Medulla oblongata (tissue), 1 donor: ENCODE data around the gene PTP4A1.

ENCODE experiments used
- DNase-seq: peaks from one replicate; pipeline ENCODE4 v3.0.0-alpha.2; 2015; ENCODE audit errors: extremely low spot score

PTP4A1 gene

GRCh38 chr6:63556369-63556768 lies 15.9 kb upstream of the PTP4A1 start:
- no peak for DNase-seq

GRCh38 chr6:63558278-63558677 lies 14.0 kb upstream of the PTP4A1 start:
- DNase-seq, result no peak

DNA sequence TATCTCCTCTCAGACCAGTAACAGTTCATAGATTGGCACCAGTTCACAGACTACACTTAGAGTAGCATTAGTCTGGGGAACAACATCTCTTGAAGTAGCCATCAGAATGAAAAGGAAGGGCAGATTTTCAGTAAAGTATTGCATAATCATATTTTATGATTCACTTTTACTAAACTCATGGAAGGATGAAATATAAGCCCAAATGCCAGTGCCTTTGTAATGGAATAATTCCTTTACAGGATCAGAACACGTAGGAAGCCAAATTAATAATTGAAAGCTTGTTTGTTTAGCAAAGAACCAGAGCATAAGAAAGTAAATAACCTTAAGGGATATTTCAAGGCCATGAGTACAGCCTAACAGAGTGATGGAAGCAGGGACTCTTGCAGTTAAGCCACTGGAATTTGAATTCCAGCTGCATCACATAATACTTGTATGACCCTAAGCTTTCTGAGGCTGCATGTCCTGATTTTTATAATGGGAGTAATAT lies 11.4 kb upstream of the PTP4A1 start:
- DNase-seq, result no peak

DNA sequence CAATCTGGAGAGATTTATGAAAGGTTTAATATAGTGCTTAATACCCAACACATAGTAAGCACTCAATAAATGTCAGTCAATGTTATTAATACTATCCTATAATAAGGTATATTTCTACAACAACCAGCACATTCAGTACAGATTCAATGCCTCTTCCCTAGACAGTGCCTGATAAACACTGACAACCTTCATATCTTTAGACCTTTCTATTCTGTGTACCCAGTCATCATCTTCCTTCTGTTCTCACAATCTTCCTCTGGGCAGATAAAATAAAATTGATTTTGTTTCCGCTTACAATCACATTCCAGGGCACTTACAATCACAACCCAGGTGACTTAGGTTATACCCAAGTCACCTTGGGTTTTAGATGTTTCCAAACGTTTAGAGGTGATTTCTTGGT lies 11.0 kb upstream of the PTP4A1 start:
- no peak for DNase-seq

DNA sequence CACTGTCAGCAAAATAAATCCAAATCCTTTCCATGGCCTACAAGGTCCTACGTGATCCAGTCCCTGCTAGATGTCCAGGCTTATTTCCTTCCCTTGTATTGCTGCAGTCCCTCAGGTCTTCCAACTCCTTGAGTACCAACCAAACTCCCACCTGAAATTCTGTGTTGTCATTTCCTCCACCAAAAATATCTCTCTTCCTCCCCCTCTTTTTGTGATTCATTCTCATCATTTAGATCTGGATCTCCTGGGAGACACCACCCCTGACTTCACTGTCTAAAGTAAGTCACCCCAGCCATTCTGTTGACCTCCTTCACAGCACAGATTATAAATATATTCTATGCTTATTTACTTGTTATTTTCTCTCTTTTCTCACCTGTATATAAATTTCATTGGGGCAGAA lies 9.0 kb upstream of the PTP4A1 start:
- DNase-seq, result no peak

- DNase-seq, result no peak
Measured at GRCh38 chr6:63565058-63565726, 7.1 kb upstream of the PTP4A1 start.

GRCh38 chr6:63565727-63566596 lies 6.3 kb upstream of the PTP4A1 start:
- DNase-seq, result no peak

DNA sequence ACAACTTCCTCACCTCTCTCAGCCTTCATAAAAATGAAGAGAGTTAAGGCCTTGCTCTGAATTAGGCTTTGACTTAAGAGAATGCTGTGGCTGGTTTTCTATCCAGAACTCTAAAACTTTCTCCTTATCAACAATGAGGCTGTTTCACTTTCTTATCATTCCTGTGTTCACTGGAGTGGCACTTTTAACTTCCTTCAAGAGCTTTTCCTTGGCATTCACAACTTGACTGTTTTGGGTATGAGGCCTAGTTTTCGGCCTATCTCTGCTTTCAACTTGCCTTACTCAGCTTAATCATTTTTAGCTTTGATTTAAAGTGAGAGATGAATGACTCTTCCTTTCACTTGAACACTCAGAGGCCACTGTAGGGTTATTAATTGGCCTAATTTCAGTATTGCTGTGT lies 4.3 kb upstream of the PTP4A1 start:
- no peak for DNase-seq

GRCh38 chr6:63571361-63572043 lies 778 bp upstream of the PTP4A1 start:
- no peak for DNase-seq

DNA sequence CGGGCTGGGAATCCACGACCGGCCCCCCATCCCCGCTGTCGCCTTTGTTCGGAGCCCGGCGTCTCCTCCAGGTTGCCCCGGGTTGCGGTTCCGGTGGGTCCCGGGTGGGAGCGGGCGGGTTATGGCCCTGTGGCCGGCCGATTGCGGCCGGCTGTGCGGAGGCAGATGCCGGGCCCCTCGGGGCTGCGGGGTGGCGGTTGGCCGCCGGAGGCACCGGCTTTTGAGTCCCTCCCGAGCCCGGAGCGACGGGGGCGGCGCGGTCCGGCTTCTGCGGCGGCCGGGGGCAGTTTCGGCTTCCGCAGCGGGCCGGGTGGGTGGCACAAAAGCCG lies 431 bp downstream of the PTP4A1 start:
- no peak for DNase-seq

- peak; percentile 85 for DNase-seq
Measured at GRCh38 chr6:63573076-63573898, 1.0 kb downstream of the PTP4A1 start.

DNA sequence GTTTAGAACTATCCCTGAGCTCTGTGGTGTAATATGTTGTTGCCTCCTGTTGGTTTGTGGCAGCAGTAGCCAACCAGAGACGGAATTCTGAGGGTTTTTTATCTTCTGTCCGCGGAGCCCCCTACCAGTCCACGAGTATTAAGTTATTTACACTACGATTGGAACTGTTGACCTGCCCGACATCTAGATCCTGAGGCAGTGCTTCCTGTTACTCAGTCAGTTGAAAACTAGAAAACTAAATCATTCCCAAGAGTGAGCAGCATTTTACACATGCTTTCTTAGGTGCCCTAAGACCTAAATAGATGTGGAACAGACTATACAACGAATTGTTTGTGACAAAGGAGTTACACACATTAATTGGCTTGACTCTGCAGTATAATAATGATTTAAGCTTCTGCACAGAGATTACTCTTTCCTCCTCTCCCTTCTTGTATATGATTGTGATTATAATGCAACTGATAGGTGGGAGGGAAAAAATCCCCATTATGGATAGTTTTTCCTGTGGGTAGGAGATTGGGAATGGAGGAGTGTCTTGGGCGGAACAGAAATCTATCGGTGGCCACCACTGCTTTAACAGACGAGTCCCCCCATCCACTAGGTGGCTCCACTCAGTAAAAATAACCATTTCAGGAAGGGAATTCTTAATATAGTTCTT lies 1.7 kb downstream of the PTP4A1 start:
- peak; percentile 60 for DNase-seq

GRCh38 chr6:63574554-63574900 lies 2.2 kb downstream of the PTP4A1 start:
- DNase-seq, result no peak

DNA sequence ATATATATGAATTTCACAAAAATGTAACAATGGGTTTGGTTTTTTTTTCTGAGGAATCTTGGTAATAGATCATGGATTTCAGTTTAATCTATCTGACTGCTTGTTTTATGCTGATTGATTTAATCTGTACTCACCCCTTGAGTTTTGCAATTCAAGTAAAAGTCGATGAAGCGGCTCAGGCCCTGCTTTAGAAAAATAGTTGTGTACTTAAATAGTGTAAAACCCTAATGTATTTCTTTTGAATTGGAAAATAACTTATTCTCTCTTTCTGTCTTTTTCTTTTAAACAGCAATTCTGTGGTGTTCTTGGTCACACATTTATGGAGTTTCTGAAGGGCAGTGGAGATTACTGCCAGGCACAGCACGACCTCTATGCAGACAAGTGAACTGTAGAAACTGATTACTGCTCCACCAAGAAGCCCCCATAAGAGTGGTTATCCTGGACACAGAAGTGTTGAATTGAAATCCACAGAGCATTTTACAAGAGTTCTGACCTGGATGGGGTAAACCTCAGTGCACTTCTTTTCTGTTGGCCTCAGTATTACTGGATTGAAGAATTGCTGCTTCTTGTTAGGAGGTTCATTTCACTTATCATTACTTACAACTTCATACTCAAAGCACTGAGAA lies 4.0 kb downstream of the PTP4A1 start:
- DNase-seq, result no peak

DNA sequence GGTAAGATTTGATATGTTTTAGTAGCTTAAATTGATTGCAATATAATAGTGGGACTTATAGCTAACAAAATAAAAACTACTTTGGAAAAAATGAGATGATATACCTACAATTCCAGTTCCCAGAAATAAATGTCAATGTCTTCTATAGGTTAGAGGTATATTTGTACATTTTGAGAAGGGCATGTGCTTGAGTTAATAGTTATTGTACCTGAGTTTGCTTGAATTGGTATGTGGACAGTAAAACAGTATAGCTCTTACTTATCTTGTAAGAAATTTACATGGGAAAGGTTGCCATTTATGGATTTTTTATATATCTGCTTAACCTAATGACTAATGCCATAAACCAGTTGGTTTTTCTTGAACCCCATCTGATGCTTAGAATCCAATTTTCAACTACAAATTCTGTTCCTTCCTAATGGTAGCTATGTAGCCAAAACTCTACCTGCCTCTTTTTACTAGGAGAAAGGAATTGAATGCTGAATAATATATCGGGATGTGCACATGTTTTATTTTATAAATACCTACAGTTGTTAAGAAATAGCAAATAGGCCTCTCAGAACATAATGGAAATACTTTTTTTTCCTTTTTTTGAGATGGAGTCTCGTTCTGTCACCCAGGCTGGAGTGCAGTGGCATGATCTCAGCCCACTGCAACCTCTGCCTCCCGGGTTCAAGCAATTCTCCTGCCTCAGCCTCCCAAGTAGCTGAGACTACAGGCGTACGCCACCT lies 4.9 kb downstream of the PTP4A1 start:
- DNase-seq, result no peak

DNA sequence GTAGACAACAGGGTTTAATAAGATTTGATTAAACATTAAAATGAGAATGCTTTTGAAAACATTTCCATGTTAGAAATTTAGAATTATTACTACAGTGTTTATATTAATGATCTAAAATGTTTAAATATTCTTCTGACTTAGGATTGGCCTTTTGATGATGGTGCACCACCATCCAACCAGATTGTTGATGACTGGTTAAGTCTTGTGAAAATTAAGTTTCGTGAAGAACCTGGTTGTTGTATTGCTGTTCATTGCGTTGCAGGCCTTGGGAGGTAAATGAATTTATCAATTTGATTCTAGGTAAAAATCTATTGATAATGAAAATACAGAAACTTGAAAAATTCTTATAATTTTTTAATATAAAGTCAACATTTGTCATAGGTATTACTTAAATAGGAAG lies 6.5 kb downstream of the PTP4A1 start:
- no peak for DNase-seq

DNA sequence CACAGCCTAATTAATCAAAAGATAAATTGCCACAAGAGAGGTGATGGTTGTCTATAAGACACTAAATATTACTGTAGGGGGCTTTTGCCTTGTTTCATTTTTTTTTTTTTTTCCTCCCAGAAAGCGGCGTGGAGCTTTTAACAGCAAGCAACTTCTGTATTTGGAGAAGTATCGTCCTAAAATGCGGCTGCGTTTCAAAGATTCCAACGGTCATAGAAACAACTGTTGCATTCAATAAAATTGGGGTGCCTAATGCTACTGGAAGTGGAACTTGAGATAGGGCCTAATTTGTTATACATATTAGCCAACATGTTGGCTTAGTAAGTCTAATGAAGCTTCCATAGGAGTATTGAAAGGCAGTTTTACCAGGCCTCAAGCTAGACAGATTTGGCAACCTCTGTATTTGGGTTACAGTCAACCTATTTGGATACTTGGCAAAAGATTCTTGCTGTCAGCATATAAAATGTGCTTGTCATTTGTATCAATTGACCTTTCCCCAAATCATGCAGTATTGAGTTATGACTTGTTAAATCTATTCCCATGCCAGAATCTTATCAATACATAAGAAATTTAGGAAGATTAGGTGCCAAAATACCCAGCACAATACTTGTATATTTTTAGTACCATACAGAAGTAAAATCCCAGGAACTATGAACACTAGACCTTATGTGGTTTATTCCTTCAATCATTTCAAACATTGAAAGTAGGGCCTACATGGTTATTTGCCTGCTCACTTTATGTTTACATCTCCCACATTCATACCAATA lies 7.8 kb downstream of the PTP4A1 start:
- DNase-seq, result no peak

DNA sequence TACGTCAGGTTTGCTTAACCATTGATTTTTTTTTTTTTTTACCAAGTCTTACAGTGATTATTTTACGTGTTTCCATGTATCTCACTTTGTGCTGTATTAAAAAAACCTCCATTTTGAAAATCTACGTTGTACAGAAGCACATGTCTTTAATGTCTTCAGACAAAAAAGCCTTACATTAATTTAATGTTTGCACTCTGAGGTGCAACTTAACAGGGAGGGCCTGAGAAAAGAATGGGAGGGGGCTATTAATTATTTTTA lies 8.4 kb downstream of the PTP4A1 start:
- DNase-seq, result no peak

DNA sequence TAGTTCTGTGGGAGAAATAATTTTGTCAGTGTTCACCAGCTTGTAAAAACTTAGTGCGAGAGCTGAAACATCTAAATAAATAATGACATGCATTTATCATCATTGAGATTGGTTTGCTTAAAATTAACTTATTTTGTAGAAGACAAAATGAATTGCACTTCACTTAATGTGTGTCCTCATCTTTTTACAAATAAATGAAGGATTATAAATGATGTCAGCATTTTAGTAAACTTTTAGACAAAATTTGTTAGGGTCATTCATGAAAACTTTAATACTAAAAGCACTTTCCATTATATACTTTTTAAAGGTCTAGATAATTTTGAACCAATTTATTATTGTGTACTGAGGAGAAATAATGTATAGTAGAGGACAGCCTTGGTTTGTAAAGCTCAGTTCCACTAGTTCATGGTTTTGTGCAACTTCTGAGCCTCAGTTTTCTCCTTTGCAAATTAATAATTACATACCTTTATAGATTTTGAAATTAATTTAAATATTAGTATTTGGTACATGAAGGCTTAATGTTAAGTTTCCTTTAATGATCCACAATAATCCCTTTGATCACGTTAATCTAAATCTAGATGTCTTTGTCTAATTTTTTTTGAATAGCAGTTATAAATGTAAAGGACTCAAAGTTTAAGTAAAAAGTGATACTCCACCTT lies 9.2 kb downstream of the PTP4A1 start:
- no peak for DNase-seq
